ENCODE measurements around the gene AHRR.

GRCh38 chr5:460273-460625, 138.7 kb downstream of the AHRR start:
- no peak for TF ChIP-seq EP300 (IDR thresholded peaks at IDR 0.05)
- no peak for TF ChIP-seq POLR2AphosphoS5 (IDR thresholded peaks at IDR 0.05)
- no peak for TF ChIP-seq CTCF (IDR thresholded peaks at IDR 0.05)

Data from sigmoid colon (tissue), 4 donors.